ENCODE measurements around the gene USH1G. TPM values are rescaled to one million over a fixed set of nuclear protein-coding genes. Genes with fewer than 3 reads are reported as not detected.
"Not testable (repeated sequence)": the region's sequence is repeated elsewhere in the genome, so short reads cannot be mapped to it uniquely, and the experiment has no call there.

The USH1G gene
- total RNA-seq, 2 experiments from 2014 or later: not detected

DNA sequence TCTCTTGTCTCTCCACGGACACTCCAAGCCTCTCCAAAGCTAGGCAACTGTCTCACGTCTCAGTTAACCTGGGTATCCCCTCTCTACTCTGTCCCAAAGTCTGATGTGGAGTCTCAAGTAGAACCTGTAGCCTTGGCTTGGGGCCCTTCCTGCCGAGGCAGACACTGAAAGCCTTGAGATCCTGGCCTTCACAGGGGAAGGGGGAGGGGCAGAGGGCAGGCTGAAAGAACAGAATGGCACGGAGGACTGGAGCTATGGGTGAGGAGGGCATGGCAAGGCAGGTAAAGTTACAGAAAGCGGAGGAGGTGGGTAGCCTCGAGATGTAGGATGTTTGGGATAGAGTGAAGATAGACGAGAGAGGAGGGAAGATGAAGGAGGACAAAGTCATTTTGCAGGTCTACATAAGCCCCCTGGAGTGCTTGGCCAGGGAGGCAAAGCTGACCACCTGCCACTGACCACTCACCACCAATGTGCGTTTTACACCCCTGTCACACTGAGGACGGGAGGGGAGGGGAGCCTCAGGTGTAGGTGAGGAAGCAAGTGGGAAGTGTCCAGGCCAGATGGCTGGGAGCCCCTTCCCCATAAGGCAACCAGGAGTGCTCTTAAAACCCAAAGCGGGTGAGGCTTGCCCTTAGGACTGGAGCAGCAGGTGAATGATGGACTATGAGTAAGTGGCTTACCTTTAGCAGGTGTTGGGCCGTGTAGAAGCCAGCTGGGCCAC lies 51.5 kb downstream of the USH1G start:
- Mint-ChIP-seq H3K4me1 (peaks cover 41% of the 10 kb centered on the region), H3K27ac (no peak overlapping the region), H3K27me3 (no peaks in the 10 kb centered on the region), H3K36me3 (ENCODE audit: low read depth) (peaks cover 9% of the 10 kb centered on the region), H3K9me3 (no peaks in the 10 kb centered on the region), H3K4me3 (peak overlapping the region; percentile 82)
- no peak for DNase-seq
- CTCF ChIA-PET: interaction anchor here (0.9 to 2.8 kb wide), 4 partner anchors 9 to 91 kb away, joined by 3 to 10 read pairs (median 6); no protein-coding TSS in a partner anchor
- POLR2A ChIA-PET: no interaction called here

DNA sequence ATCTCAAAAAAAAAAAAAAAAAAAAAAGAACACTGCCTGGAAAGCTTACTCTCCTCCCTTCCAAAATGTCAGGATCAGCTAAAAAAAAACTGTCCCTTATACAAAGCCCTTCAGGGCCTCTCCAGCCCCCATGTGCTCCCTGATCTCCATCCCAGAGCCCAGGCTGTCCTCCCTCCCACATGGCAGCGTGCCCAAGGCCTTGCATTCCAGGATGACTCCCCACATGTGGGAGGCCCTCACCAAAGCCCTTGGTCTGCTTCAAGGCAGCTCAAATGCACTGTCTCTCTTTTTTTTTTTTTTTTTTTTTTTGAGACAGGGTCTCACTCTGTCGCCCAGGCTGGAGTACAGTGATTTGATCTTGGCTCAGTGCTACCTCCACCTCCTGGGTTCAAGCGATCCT lies 52.5 kb downstream of the USH1G start:
- Mint-ChIP-seq H3K9me3 (no peaks in the 10 kb centered on the region), H3K27ac (no peak overlapping the region), H3K4me1 (peaks cover 41% of the 10 kb centered on the region), H3K36me3 (ENCODE audit: low read depth) (peaks cover 9% of the 10 kb centered on the region), H3K27me3 (no peaks in the 10 kb centered on the region), H3K4me3 (no peak overlapping the region)
- ChIA-PET CTCF (interaction anchor here (0.9 to 2.1 kb wide), 5 partner anchors 8 to 90 kb away, joined by 3 to 10 read pairs (median 3); no protein-coding TSS in a partner anchor), POLR2A (no interaction called here)
- DNase-seq: no peak

DNA sequence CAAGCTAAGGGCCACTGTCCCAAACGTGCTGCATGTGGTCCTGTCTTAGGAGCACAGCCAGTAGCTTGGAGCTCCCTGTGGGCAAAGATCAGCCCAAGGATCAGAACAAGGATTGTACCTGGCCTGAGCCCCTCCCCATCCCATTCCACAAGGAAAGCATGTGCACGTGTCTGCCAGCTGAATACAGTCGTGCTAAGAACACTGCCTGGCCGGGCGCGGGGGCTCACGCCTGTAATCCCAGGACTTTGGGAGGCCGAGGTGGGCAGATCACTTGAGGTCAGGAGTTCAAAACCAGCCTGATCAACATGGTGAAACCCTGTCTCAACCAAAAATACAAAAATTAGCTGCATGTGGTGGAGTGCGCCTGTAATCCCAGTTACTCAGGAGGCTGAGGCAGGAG lies 53.0 kb downstream of the USH1G start:
- DNase-seq; POLR2A ChIA-PET; H3K36me3 Mint-ChIP-seq (ENCODE audit: low read depth); H3K27me3 Mint-ChIP-seq; H3K9me3 Mint-ChIP-seq; H3K4me3 Mint-ChIP-seq; H3K27ac Mint-ChIP-seq: not testable (repeated sequence)
- H3K4me1 Mint-ChIP-seq: peaks cover 37% of the 10 kb centered on the region
- CTCF ChIA-PET: interaction anchor here (1.0 to 2.1 kb wide), 4 partner anchors 8 to 90 kb away, joined by 3 to 10 read pairs (median 4); no protein-coding TSS in a partner anchor

DNA sequence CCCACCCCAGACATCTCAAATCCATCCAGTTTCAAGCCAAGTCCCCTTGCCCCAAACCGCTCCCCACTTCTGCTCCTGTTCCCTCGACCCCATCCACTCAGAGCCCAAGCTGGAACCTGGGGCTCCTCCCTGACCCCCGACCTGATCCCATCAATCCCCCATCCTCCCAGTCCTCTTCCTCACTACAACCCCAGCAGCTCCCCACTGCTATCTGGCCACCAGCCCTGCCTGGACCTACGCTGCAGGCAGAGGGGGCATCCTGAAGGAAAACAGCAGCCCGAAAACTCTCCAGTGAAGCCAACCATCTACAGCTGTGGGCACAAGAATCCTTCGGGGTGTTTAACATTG lies 54.2 kb downstream of the USH1G start:
- ChIA-PET POLR2A (interaction anchor here (0.6 kb wide), 1 partner anchor 49 kb away, joined by 3 read pairs; no protein-coding TSS in a partner anchor), CTCF (interaction anchor here (0.9 to 5.3 kb wide), 3 partner anchors 13 to 123 kb away, joined by 3 to 30 read pairs (median 4); no protein-coding TSS in a partner anchor)
- no peak overlapping the region for H3K27ac Mint-ChIP-seq
- DNase-seq: no peak
- H3K4me3 Mint-ChIP-seq: no peak overlapping the region
- no peaks in the 10 kb centered on the region for H3K9me3 Mint-ChIP-seq
- peaks cover 12% of the 10 kb centered on the region for H3K36me3 Mint-ChIP-seq (ENCODE audit: low read depth)
- no peaks in the 10 kb centered on the region for H3K27me3 Mint-ChIP-seq
- peaks cover 37% of the 10 kb centered on the region for H3K4me1 Mint-ChIP-seq

DNA sequence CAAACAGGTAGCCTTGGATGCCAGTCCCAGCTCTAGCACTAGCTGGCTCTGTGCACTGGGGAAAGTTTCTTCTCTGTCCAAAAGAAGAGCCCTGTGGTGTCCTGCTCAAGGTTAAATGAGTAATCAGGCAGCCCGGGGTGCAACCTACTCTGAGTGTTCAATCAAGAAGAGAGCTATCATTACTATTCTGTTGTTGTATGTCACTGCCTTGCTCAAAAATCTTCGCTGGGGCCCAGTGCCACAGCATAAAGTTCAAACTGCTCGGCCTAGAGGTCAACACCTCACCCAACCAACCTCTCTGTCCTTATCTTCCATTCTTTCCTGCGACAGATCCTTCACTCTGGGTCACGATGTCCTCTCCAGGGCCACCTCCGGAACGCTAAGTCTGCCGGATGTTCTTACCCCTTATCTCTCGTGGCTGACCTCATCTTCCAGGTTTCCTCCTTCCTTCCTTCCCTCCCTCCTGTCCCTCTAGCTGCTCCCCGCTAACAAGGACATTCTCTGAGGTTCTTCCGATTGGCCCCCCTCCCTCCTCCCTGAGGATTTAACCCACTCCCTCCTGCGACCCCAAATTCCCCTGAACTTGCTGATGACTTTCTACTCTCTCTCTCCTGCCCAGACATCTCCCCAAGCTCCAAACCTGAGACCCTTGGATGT lies 54.7 kb downstream of the USH1G start:
- no peaks in the 10 kb centered on the region for H3K27me3 Mint-ChIP-seq
- CTCF ChIA-PET: interaction anchor here (0.9 to 5.3 kb wide), 3 partner anchors 13 to 122 kb away, joined by 3 to 30 read pairs (median 4); no protein-coding TSS in a partner anchor
- H3K4me1 Mint-ChIP-seq: peaks cover 34% of the 10 kb centered on the region
- peaks cover 12% of the 10 kb centered on the region for H3K36me3 Mint-ChIP-seq (ENCODE audit: low read depth)
- no peak overlapping the region for H3K4me3 Mint-ChIP-seq
- POLR2A ChIA-PET: interaction anchor here (0.6 kb wide), 1 partner anchor 49 kb away, joined by 3 read pairs; no protein-coding TSS in a partner anchor
- no peak for DNase-seq
- H3K9me3 Mint-ChIP-seq: no peaks in the 10 kb centered on the region
- no peak overlapping the region for H3K27ac Mint-ChIP-seq

DNA sequence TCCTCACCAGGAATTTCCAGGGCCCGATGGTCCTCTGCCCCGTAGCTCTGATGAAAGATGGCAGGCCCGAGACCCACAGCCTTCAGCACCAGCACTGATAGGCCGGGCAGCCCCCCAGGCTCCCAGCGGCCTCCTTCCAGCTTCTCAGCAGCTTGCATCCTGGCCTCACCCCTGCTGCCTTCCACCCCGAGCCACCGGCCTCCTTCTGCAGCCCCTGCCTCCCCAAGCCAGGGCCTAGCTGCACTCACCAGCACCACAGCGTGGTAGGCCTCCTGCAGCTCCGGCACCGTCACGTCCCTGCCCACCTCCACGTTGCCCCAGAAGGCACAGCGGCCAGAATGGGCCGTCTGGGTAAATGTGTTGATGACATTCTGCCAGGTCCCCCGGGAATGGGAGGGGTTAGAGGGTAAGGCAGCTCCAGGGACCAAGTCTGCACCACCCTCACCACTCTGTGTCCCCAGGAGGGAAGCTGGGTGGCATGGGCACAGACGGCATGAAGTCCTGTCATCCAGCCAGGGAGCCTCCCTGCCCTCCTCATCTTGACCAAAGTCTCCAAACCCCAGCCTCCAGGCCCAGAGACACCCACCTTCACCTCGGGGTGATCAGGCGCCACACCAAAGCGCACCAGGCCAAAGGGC lies 56.7 kb downstream of the USH1G start:
- DNase-seq: no peak
- Mint-ChIP-seq H3K9me3 (no peaks in the 10 kb centered on the region), H3K4me3 (no peak overlapping the region), H3K4me1 (peaks cover 21% of the 10 kb centered on the region), H3K36me3 (ENCODE audit: low read depth) (peaks cover 11% of the 10 kb centered on the region), H3K27me3 (peaks cover 7% of the 10 kb centered on the region), H3K27ac (no peak overlapping the region)
- ChIA-PET POLR2A (no interaction called here), CTCF (interaction anchor here (0.8 to 5.3 kb wide), 9 partner anchors 11 to 128 kb away, joined by 3 to 30 read pairs (median 5); partner anchors contain the start of gene NAT9)

Other genes with a start within 250 kb of the USH1G start
- not detected for gene CD300LF, start 210.3 kb downstream of the USH1G start, total RNA-seq
- 10 to 100 TPM; 28.2 to 30.4 TPM for gene RAB37, start 186.0 kb downstream of the USH1G start, total RNA-seq
- 100 to 1,000 TPM; 254 to 281 TPM for gene NHERF1, start 174.6 kb downstream of the USH1G start, total RNA-seq
- 10 to 100 TPM; 28.6 to 34.4 TPM for gene NAT9, start 146.9 kb downstream of the USH1G start, total RNA-seq
- gene GRIN2C, start 63.4 kb downstream of the USH1G start, total RNA-seq: under 1 TPM; 0.20 to 0.25 TPM
- 10 to 100 TPM; 36.0 to 43.4 TPM for gene FDXR, start 50.3 kb downstream of the USH1G start, total RNA-seq
- not detected for gene FADS6, start 29.6 kb downstream of the USH1G start, total RNA-seq
- gene OTOP2, start 1.0 kb upstream of the USH1G start, total RNA-seq: not detected
- gene OTOP3, start 12.6 kb upstream of the USH1G start, total RNA-seq: not detected
- gene HID1, start 49.5 kb upstream of the USH1G start, total RNA-seq: under 1 TPM; 0.44 to 0.82 TPM
- gene CDR2L, start 64.4 kb upstream of the USH1G start, total RNA-seq: under 1 TPM; 0.31 to 0.40 TPM
- gene MRPL58, start 89.4 kb upstream of the USH1G start, total RNA-seq: 10 to 100 TPM; 41.2 to 46.2 TPM
- 100 to 1,000 TPM; 252 to 259 TPM for gene ATP5PD, start 123.7 kb upstream of the USH1G start, total RNA-seq
- 10 to 100 TPM; 21.7 TPM for gene KCTD2, start 124.0 kb upstream of the USH1G start, total RNA-seq
- gene SLC16A5, start 164.7 kb upstream of the USH1G start, total RNA-seq: 10 to 100 TPM; 11.4 to 12.2 TPM
- gene ARMC7, start 186.7 kb upstream of the USH1G start, total RNA-seq: 10 to 100 TPM; 18.5 to 18.8 TPM
- 10 to 100 TPM; 45.2 to 50.4 TPM for gene NT5C, start 208.5 kb upstream of the USH1G start, total RNA-seq
- gene JPT1, start 231.3 kb upstream of the USH1G start, total RNA-seq: 100 to 1,000 TPM; 277 to 280 TPM